ENCODE data around the gene UTS2B.
"Not testable (repeated sequence)": the region's sequence is repeated elsewhere in the genome, so short reads cannot be mapped to it uniquely, and the experiment has no call there.

UTS2B gene

DNA sequence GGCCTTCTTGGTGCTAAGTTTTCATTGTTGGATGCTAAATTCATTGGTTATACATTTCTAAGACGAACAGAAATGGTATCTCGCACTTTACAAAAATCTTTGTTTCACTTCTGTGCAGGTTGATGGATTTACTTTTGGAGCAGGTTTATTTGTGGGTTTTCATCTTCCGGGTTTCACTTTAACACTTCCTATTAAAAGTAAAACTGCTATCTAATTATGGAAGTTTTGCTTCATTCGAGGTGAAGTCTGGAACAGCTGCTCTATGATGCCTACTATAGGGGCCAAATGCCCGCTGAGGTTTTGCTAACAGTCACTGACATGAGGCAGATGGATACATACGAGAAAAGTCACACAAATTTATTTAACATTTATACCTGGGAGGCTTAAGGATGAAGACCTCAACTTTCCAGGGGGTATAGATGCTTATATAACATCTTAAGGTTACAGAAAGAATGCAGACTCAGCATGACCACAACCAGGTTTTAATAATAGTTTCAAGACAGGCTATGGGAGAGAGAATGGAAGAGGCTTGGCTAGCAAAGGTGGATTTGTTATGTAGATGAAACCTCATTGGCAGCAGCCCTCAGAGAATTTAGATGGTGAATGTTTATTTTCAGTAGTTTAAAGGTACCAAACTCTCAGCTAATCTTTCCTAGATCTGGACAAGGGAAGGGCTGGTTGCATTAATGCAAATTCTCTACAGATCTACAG, 77.1 kb downstream of the UTS2B start:
- no peak for FAIRE-seq

GRCh38 chr3:191246630-191247029, 83.7 kb downstream of the UTS2B start:
- DNase-seq (ENCODE audit: extremely low spot score, insufficient read length, low read depth) = no peak
- FAIRE-seq = no peak

More for the DNA sequence above, 77.1 kb downstream of the UTS2B start:
- DNase-seq (ENCODE audit: extremely low spot score, insufficient read length, low read depth) = no peak

DNA sequence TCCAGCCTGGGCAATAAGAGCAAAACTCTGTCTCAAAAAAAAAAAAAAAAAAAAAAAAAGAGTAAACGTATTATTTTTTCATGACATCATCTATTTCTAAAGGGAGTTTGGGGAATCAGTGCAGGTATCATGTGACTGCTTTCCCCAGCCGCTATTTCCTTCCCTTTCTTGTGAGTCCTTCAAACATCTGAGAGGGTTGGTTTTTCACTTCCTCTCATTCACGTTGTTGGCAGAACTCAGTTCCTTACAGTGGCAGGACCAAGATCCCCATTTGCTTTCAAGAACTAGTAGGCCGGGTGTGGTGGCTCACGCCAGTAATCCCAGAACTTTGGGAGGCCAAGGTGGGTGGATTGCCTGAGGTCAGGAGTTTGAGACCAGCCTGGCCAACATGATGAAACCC, 84.3 kb downstream of the UTS2B start:
- not testable (repeated sequence) for DNase-seq (ENCODE audit: extremely low spot score, insufficient read length, low read depth)
- FAIRE-seq = peak; percentile 89

DNA sequence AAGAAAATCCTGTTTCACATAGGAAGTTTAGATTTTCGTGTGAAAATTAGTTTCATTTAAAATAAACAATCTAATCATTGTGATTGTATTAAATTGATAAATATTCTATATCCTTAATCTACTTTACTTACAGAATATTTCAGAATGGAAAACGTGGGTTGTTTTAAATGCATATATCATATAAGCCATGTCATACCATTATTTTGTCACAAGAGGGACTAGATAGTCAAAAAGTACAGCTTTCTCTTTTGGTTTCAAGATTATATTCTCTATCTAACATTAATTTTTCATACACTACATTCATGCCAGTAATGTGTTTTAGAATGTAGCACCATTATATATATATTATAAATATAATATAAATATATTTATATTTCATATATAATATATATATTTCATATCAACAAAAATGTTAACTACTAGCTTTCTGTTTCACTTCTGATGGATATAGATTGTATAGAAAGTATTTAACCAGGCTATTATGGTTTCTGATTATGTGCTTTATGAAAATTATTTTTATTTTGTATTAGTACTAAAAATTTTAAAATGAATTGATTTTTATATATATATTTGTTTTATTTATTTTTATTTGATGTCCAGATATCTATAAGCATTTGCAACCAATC, 86.0 kb downstream of the UTS2B start:
- peak; percentile 71 for FAIRE-seq
- no peak for DNase-seq (ENCODE audit: extremely low spot score, insufficient read length, low read depth)

DNA sequence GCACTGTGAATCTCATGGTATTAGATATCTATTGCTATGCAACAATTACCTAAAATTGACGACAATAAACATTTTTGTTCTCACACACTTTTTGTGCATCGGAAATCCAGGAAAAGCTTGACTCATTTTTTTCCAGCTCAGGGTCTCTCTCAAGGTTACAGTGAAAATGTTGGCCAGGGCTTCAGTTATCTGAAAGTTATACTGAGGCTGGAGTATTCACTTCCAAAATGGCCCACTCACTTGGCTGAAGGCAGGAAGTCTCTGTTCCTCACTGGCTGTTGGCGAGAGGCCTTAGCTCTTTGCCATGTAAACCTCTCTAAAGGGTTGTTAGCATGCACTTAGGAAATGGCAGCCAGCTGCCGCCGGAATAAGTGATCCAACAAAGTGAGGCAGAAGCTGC, 89.8 kb downstream of the UTS2B start:
- DNase-seq (ENCODE audit: extremely low spot score, insufficient read length, low read depth) = no peak
- no peak for FAIRE-seq

DNA sequence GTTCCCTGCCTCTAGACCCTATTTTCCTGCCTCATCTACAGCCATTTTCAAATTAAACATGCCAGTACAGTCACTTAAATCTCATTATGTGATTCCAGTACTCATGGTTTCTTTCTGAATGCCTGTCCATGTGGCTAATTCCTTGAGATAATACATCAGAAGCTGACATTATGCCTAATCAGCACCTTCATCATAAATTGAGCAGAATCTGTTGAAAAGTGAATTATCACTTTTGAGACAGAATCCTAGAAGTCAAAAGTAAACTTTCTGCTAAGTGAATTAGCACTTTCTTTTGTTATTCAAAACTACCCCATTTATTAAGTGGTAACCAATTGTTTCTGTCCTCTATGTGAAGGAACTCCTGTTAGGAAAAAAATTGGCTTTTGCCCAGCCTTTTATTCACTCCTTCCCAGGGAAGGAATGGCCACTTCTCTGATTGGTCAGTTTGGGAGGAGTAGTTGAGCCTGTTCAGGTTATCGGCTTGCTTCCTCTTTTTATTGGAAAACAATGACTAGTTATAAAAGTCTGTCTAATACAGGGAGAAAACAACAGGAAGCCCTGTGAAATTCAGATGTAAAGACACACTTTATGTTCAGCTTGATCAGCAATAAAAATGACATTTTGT, 90.8 kb downstream of the UTS2B start:
- no peak for FAIRE-seq
- DNase-seq (ENCODE audit: extremely low spot score, insufficient read length, low read depth) = no peak

- DNase-seq (ENCODE audit: extremely low spot score, insufficient read length, low read depth) (no peak), FAIRE-seq (no peak)
Observed at GRCh38 chr3:191238321-191238817, 92.0 kb downstream of the UTS2B start.

- DNase-seq (ENCODE audit: extremely low spot score, insufficient read length, low read depth) (no peak), FAIRE-seq (peak; percentile 31)
Observed at GRCh38 chr3:191237047-191237882, 93.1 kb downstream of the UTS2B start.

DNA sequence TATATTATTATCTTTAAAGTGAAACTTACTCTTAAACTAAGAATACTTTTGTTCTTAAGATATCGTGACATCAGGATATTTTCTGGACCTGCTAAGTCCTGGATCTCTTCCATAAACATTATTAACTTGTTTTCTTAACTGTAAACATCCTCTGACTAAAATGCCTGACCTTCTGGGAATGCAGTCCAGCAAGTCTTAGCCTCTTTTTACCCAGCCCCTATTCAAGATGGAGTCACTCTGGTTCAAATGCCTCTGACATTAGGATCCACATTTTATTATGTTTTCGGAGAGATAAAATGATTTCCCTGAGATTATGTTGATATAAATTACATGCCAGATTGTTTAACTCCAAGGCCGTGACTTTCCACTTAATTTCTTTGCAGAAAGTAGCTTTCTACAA, 93.7 kb downstream of the UTS2B start:
- no peak for FAIRE-seq
- DNase-seq (ENCODE audit: extremely low spot score, insufficient read length, low read depth) = no peak

DNA sequence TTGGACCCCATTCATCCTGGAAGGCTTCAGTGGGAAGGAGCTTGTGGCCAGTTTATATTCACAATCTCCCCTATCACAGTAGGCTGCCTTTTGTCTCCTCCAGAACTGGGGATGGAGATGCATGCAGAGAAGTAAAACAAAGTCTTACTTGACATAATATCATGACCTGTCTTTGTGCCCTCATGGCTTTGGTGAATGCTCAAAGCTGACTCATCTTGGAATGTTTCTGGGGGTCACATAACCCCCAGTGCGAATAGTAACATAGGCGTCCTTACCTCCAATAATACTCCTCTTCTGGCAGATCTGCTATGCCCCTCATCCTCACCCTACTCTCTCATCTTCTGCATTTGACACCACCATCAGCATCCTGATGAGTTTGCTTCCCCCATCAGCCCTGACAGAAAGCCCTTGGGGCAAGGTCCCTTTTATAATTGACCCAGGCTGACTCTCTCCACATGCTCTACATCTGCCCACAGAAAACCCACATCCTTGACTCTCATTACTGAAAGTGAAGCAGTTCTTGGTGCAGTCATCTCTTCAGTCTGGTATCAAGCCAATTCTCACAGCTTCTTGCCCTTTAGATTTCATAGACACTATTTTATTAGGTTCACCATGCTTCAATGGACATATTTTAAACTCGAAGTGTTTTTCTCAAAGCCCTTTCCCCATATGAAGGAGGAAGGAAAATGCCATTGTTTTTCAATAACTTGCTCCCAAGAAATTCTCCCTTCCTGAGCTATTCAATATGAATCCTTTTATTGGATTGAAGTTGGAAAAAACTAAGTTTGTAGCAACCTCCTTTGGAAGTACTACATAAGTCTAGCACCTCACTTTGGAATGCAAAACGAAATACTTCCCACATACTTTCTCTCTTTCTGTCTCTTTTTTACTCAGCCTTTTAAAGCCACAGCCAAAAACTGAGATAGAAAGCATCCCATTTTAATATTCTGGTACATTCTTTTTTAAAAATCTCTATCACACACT, 94.7 kb downstream of the UTS2B start:
- DNase-seq (ENCODE audit: extremely low spot score, insufficient read length, low read depth) = peak; percentile 54
- peak; percentile 98 for FAIRE-seq

GRCh38 chr3:191234216-191234615, 96.1 kb downstream of the UTS2B start:
- FAIRE-seq = no peak
- no peak for DNase-seq (ENCODE audit: extremely low spot score, insufficient read length, low read depth)

- FAIRE-seq (no peak), DNase-seq (ENCODE audit: extremely low spot score, insufficient read length, low read depth) (no peak)
Observed at GRCh38 chr3:191227541-191227940, 102.8 kb downstream of the UTS2B start.

GRCh38 chr3:191221638-191222037, 108.7 kb downstream of the UTS2B start:
- DNase-seq (ENCODE audit: extremely low spot score, insufficient read length, low read depth) = no peak
- no peak for FAIRE-seq

GRCh38 chr3:191220908-191221307, 109.4 kb downstream of the UTS2B start:
- peak; percentile 56 for FAIRE-seq
- no peak for DNase-seq (ENCODE audit: extremely low spot score, insufficient read length, low read depth)

- no peak for DNase-seq (ENCODE audit: extremely low spot score, insufficient read length, low read depth)
- no peak for FAIRE-seq
Observed at GRCh38 chr3:191217301-191217700, 113.0 kb downstream of the UTS2B start.

Measured in GM18507 (cell line).